GM18508 (cell line): ENCODE results near the gene SMG6.

ENCODE experiments used
- ATAC-seq: cut with Tn5 transposase; IDR thresholded peaks from one replicate; pipeline ENCODE4 v1.9.1; 2021; ENCODE audit warnings: moderate number of reproducible peaks; ENCODE audit not compliant: insufficient read depth, unreplicated experiment

Gene SMG6

GRCh38 chr17:2057175-2057759, 246.3 kb downstream of the SMG6 start:
- ATAC-seq: no peak

- no peak for ATAC-seq
Measured at GRCh38 chr17:2056206-2057174, 247.1 kb downstream of the SMG6 start.

GRCh38 chr17:2055292-2056205, 248.0 kb downstream of the SMG6 start:
- ATAC-seq: no peak

- no peak for ATAC-seq
Measured at GRCh38 chr17:2054512-2055291, 248.9 kb downstream of the SMG6 start, which contains the start of gene HIC1. Gene HIC1, plus strand, starts transcription at chr17:2055103. Its CDS starts 1,588 bp downstream, at chr17:2056691.

GRCh38 chr17:2054262-2054511, 249.4 kb downstream of the SMG6 start:
- no peak for ATAC-seq

GRCh38 chr17:2053380-2054261, 250.0 kb downstream of the SMG6 start:
- ATAC-seq: no peak

GRCh38 chr17:2051933-2052559, 251.5 kb downstream of the SMG6 start:
- ATAC-seq: no peak

- ATAC-seq: no peak
Measured at GRCh38 chr17:2051061-2051932, 252.3 kb downstream of the SMG6 start.

GRCh38 chr17:2050300-2051060, 253.1 kb downstream of the SMG6 start:
- no peak for ATAC-seq

GRCh38 chr17:2049333-2050299, 254.0 kb downstream of the SMG6 start:
- no peak for ATAC-seq

- ATAC-seq: no peak
Measured at GRCh38 chr17:2048805-2049204, 254.8 kb downstream of the SMG6 start.

- ATAC-seq: no peak
Measured at GRCh38 chr17:2047590-2047989, 256.0 kb downstream of the SMG6 start.

GRCh38 chr17:2044263-2044894, 259.2 kb downstream of the SMG6 start:
- ATAC-seq: no peak

GRCh38 chr17:2043785-2044184, 259.8 kb downstream of the SMG6 start:
- ATAC-seq: no peak

- ATAC-seq: no peak
Measured at GRCh38 chr17:2042933-2043332, 260.7 kb downstream of the SMG6 start.
